HepG2 (cell line): Measurements from ENCODE around the gene SHLD1. TPM values are rescaled to one million over a fixed set of nuclear protein-coding genes. Genes with fewer than 3 reads are reported as not detected.
"Not testable (repeated sequence)": the region's sequence is repeated elsewhere in the genome, so short reads cannot be mapped to it uniquely, and the experiment has no call there.

Source experiments
- ATAC-seq: fragments of 200-7000 bp; cut with Tn5 transposase; 3 replicates; pipeline ENCODE4 v1.9.1; 2020; ENCODE audit warnings: mild to moderate bottlenecking, moderate library complexity
- BruUV-seq: library from RNA; stranded (reverse); fragments of 400-500 nt; replicated peaks from 2 replicates; lab custom pipeline; 2021; lab: Mats Ljungman, UMichigan
- CTCF ChIA-PET: fragments of 300-600 bp; formaldehyde crosslinking; extraction: SDS; loops from one replicate; lab custom pipeline; 2021; ENCODE audit warnings: low total read pairs, inconsistent platforms, low intra/inter-chr PET ratio; lab: Yijun Ruan, JAX
- POLR2A ChIA-PET: fragments of 350-600 bp; sonication (Branson Sonifier 250); formaldehyde crosslinking; loops from one replicate; lab custom pipeline; 2020; ENCODE audit warnings: antibody characterized with exemption, inconsistent platforms; lab: Yijun Ruan, JAX
- DNase-seq: peaks from one replicate; pipeline ENCODE4 v3.0.0-alpha.2; 2015; ENCODE audit warnings: low spot score
- FAIRE-seq: peaks from 3 replicates; lab custom pipeline; 2011; peaks lifted over from hg19 to GRCh38; lab: Jason Lieb, UNC
- H2AFZ ChIP-seq: one replicate; pipeline ENCODE4 v1.6.1; 2011; ENCODE audit warnings: low read length, inconsistent platforms
- H3K27ac ChIP-seq: fragments of 300-600 bp; 3 replicates; pipeline ENCODE4 v1.8.0; 2011; ENCODE audit warnings: mixed run types, mild to moderate bottlenecking, mixed read lengths, low read length, inconsistent platforms; ENCODE audit not compliant: insufficient read depth; ENCODE audit errors: extremely low read length
- H3K27me3 ChIP-seq, 2 experiments: fragments of 200-600 bp in 1 of 2; 2 replicates in 1 of 2; 3 replicates in 1 of 2; pipeline versions ENCODE4 v1.6.0 to v1.8.0; 2011; ENCODE audit warnings: low read length in 2 of 2, mild to moderate bottlenecking in 2 of 2, moderate library complexity in 2 of 2, inconsistent platforms in 1 of 2; ENCODE audit not compliant: insufficient read depth in 2 of 2, control insufficient read depth in 1 of 2
- H3K36me3 ChIP-seq, 2 experiments: fragments of 200-600 bp in 1 of 2; replicated peaks in 1 of 2; 2 replicates in 1 of 2; 3 replicates in 1 of 2; pipeline versions ENCODE4 v1.5.1 to v1.8.0; 2011; ENCODE audit warnings: low read length in 2 of 2, inconsistent platforms in 1 of 2; ENCODE audit not compliant: insufficient read depth in 2 of 2, control insufficient read depth in 1 of 2
- H3K4me1 ChIP-seq: 2 replicates; pipeline ENCODE4 v1.5.1; 2012; ENCODE audit warnings: low read length, inconsistent platforms; ENCODE audit not compliant: insufficient read depth
- H3K4me2 ChIP-seq: 2 replicates; pipeline ENCODE4 v1.6.0; 2011; ENCODE audit warnings: low read depth, low read length, inconsistent platforms
- H3K4me3 ChIP-seq, 3 experiments: fragments of 200-600 bp in 1 of 3; sonication (generic), shearing (Covaris generic) in 1 of 3; replicated peaks in 1 of 3; 2 replicates each; pipeline ENCODE4 v1.5.1; 2011 to 2016; ENCODE audit warnings: low read length in 3 of 3, inconsistent platforms in 2 of 3, low read depth in 2 of 3, mild to moderate bottlenecking in 2 of 3, control low read depth in 1 of 3, mixed read lengths in 1 of 3; ENCODE audit not compliant: insufficient read depth in 1 of 3
- H3K79me2 ChIP-seq: one replicate; pipeline ENCODE4 v1.6.1; 2011; ENCODE audit warnings: low read length, inconsistent platforms; ENCODE audit not compliant: insufficient read depth
- H3K9ac ChIP-seq: 2 replicates; pipeline ENCODE4 v1.6.0; 2011; ENCODE audit warnings: mild to moderate bottlenecking, low read depth, low read length, inconsistent platforms; ENCODE audit not compliant: insufficient read depth
- H3K9me3 ChIP-seq: 2 replicates; pipeline ENCODE4 v1.5.1; 2012; ENCODE audit warnings: mild to moderate bottlenecking, low read length
- H4K20me1 ChIP-seq: 2 replicates; pipeline ENCODE4 v1.6.0; 2011; ENCODE audit warnings: inconsistent platforms, mild to moderate bottlenecking, low read length, moderate library complexity; ENCODE audit not compliant: insufficient read depth
- KIAA2018 ChIP-seq: sonication (generic); formaldehyde crosslinking; IDR thresholded peaks from 2 replicates; pipeline ENCODE4 v1.5.0; 2020; ENCODE audit warnings: mild to moderate bottlenecking, missing genetic modification reagents, borderline replicate concordance
- ZBTB20 ChIP-seq: sonication (generic); formaldehyde crosslinking; IDR thresholded peaks from 2 replicates; pipeline ENCODE4 v1.8.1; 2023; ENCODE audit warnings: missing genetic modification reagents, low read depth, mild to moderate bottlenecking, borderline replicate concordance
- ZNF282 ChIP-seq: fragments of 450-650 bp; IDR thresholded peaks from 2 replicates; pipeline ENCODE4 v1.6.1; 2018; ENCODE audit not compliant: partially characterized antibody
- ZNF687 ChIP-seq: sonication (generic); formaldehyde crosslinking; IDR thresholded peaks from 2 replicates; pipeline ENCODE4 v1.5.1; 2020; ENCODE audit warnings: mild to moderate bottlenecking, missing genetic modification reagents, moderate library complexity
- ZNF772 ChIP-seq: sonication (generic); formaldehyde crosslinking; IDR thresholded peaks from 2 replicates; pipeline ENCODE4 v1.5.0; 2020; ENCODE audit warnings: mild to moderate bottlenecking, missing genetic modification reagents
- WGBS: methylation state at CpG from one replicate; pipeline ENCODE4 v1.1.6; 2017; ENCODE audit warnings: low lambda C conversion rate; 5-methylcytosine and 5-hydroxymethylcytosine counted together
- in situ Hi-C: cut with HindIII; loops from 2 replicates; pipeline ENCODE4 v1.10.0; 2017; ENCODE audit warnings: low pct_unique_long_range_greater_than_20kb; ENCODE audit not compliant: extremely low pct_ligation_motif_present
- intact Hi-C: fragments of 100-400 bp; cut with micrococcal nuclease; formaldehyde crosslinking; loops from one replicate; pipeline ENCODE4 v1.10.0; 2022; ENCODE audit not compliant: unreplicated experiment
- polyA plus RNA-seq, 8 experiments: library from polyadenylated mRNA; depleted of rRNA in 3 of 8; stranded (reverse) in 7 of 8; unstranded in 1 of 8; fragments of >200 nt; fragmentation: Illumina TruSeq in 4 of 8; extraction: Trizol in 4 of 8; gene quantifications; 2 replicates each; pipeline versions ENCODE4 v1.2.1 to v1.2.3, GENCODE V29; 2011 to 2016; ENCODE audit warnings: low read depth in 4 of 8, missing spikeins in 1 of 8, mixed read lengths in 1 of 8; ENCODE audit not compliant: insufficient read depth in 1 of 8
- total RNA-seq, 5 experiments: library from RNA; depleted of rRNA; stranded (reverse); fragments of >200 nt; fragmentation: Illumina TruSeq; extraction: Trizol; gene quantifications; 2 replicates each; pipeline ENCODE4 v1.2.3, GENCODE V29; 2016; ENCODE audit warnings: low read depth in 1 of 5
- TF ChIP-seq, protein P1 (sequence below): sonication (generic); formaldehyde crosslinking; IDR thresholded peaks from 2 replicates; pipeline ENCODE4 v1.4.0; 2020; ENCODE audit warnings: mild to moderate bottlenecking, missing genetic modification reagents, borderline replicate concordance
- TF ChIP-seq, protein P2 (sequence below): sonication (generic); formaldehyde crosslinking; IDR thresholded peaks from 2 replicates; pipeline ENCODE4 v1.8.0; 2022; ENCODE audit warnings: missing genetic modification reagents, low read depth, mild to moderate bottlenecking, borderline replicate concordance

The SHLD1 gene
- total and polyA plus RNA-seq, 2 of the 13 experiments (the other 11 are each of a cell fraction or from before 2014, with no cell fraction given), result 8.9 to 10.0 TPM

DNA sequence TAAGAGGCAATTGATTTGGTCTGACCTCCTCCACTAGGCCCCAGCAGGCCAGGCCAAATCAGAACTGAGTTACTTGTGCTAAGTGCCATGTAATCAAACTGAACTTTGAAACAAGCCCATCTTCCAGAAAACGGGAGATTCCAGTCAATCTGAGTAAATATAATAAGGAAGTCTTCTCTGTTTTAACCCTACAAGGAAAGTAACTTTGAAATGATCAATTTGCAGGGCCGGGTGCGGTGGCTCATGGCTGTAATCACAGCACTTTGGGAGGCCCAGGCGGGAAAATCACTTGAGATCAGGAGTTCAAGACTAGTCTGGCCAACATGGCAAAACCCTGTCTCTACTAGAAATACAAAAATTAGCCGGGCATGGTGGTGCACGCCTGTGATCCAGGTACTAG lies 2.0 kb upstream of the SHLD1 start (continued):
- no peak for TF ChIP-seq ZNF687 (CRISPR knock-in tag)
- TF ChIP-seq, protein P1, sequence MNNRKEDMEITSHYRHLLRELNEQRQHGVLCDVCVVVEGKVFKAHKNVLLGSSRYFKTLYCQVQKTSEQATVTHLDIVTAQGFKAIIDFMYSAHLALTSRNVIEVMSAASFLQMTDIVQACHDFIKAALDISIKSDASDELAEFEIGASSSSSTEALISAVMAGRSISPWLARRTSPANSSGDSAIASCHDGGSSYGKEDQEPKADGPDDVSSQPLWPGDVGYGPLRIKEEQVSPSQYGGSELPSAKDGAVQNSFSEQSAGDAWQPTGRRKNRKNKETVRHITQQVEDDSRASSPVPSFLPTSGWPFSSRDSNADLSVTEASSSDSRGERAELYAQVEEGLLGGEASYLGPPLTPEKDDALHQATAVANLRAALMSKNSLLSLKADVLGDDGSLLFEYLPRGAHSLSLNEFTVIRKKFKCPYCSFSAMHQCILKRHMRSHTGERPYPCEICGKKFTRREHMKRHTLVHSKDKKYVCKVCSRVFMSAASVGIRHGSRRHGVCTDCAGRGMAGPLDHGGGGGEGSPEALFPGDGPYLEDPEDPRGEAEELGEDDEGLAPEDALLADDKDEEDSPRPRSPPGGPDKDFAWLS, result no peak
- TF ChIP-seq ZNF282, result no peak
- no peak for TF ChIP-seq ZBTB20 (CRISPR knock-in tag)

GRCh38 chr20:5749512-5749951 lies 669 bp upstream of the SHLD1 start:
- H3K79me2 ChIP-seq, DNase-seq, H4K20me1 ChIP-seq, BruUV-seq, H3K36me3 ChIP-seq, ATAC-seq, H3K4me3 ChIP-seq, in situ Hi-C loops, H3K27ac ChIP-seq, H3K4me2 ChIP-seq, CTCF ChIA-PET, H3K27me3 ChIP-seq, intact Hi-C loops, FAIRE-seq, H3K9me3 ChIP-seq, H3K9ac ChIP-seq: not testable (repeated sequence)
- peak overlapping the region; percentile 74 for H2AFZ ChIP-seq
- POLR2A ChIA-PET, result interaction anchor here (3.5 kb wide), 1 partner anchor 30 kb away, joined by 22 read pairs; no protein-coding TSS in a partner anchor
- WGBS, result 96% methylated on average over 12 of the region's 12 CpGs
- H3K4me1 ChIP-seq, result peaks cover 49% of the 10 kb centered on the region
- peak; percentile 15; the same call in 1 of the 2 replicates for TF ChIP-seq ZNF772 (CRISPR knock-in tag)
- TF ChIP-seq KIAA2018 (CRISPR knock-in tag), result peak; percentile 65; the same call in 1 of the 2 replicates
- TF ChIP-seq, protein P2, sequence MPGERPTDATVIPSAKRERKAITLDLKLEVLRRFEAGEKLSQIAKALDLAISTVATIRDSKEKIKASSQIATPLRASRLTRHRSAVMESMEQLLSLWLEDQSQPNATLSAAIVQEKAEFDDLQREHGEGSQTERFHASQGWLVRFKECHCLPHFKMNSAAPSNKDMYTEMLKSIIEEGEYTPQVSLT (CRISPR knock-in tag), result peak; percentile 93; the same call in 1 of the 2 replicates
